ENCODE results near the gene ZNF662.

- TF ChIP-seq EZH2 (IDR thresholded peaks at IDR 0.05), result no peak
- TF ChIP-seq, protein P1, sequence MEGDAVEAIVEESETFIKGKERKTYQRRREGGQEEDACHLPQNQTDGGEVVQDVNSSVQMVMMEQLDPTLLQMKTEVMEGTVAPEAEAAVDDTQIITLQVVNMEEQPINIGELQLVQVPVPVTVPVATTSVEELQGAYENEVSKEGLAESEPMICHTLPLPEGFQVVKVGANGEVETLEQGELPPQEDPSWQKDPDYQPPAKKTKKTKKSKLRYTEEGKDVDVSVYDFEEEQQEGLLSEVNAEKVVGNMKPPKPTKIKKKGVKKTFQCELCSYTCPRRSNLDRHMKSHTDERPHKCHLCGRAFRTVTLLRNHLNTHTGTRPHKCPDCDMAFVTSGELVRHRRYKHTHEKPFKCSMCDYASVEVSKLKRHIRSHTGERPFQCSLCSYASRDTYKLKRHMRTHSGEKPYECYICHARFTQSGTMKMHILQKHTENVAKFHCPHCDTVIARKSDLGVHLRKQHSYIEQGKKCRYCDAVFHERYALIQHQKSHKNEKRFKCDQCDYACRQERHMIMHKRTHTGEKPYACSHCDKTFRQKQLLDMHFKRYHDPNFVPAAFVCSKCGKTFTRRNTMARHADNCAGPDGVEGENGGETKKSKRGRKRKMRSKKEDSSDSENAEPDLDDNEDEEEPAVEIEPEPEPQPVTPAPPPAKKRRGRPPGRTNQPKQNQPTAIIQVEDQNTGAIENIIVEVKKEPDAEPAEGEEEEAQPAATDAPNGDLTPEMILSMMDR (IDR thresholded peaks at IDR 0.05 in 2 of 3, conservative IDR thresholded peaks at IDR 0.05 in 1 of 3; ENCODE audit: borderline replicate concordance in 1 of 3, insufficient read depth in 1 of 3, low read depth in 2 of 3, low read length in 2 of 3), result no peak
- no peak for TF ChIP-seq ZFX (IDR thresholded peaks at IDR 0.05)
- no peak for TF ChIP-seq POLR2AphosphoS5 (IDR thresholded peaks at IDR 0.05; ENCODE audit: low read depth, low read length)
Observed at GRCh38 chr3:42892807-42893206, 13.1 kb upstream of the ZNF662 start.
